Heart left ventricle (tissue), 16 donors: Measurements from ENCODE around the gene TMSB4X. TPM values are rescaled to one million over a fixed set of nuclear protein-coding genes. Genes with fewer than 3 reads are reported as not detected.
"Not testable (repeated sequence)": the region's sequence is repeated elsewhere in the genome, so short reads cannot be mapped to it uniquely, and the experiment has no call there.

ENCODE experiments used
- ATAC-seq, 4 donors: fragments of 200-7000 bp; cut with Tn5 transposase; one replicate each; pipeline ENCODE4 v1.9.1; 2020 to 2022; ENCODE audit warnings: moderate library complexity in 4 of 4, mild to moderate bottlenecking in 3 of 4, moderate number of reproducible peaks in 1 of 4
- DNase-seq, 5 donors: peaks; one replicate each; pipeline ENCODE4 v3.0.0-alpha.2; 2020
- H3K27ac ChIP-seq, 12 donors: fragments of 200-600 bp; sonication (generic) in 4 of 12; one replicate each; pipeline versions ENCODE4 v1.5.0 to v1.8.0; 2016 to 2022; ENCODE audit warnings: mild to moderate bottlenecking in 2 of 12
- H3K27me3 ChIP-seq, 9 donors: fragments of 200-600 bp; sonication (generic) in 2 of 9; one replicate each; pipeline versions ENCODE4 v1.5.1 to v1.8.0; 2016 to 2022; ENCODE audit warnings: mild to moderate bottlenecking in 3 of 9
- H3K36me3 ChIP-seq, 9 donors: fragments of 200-600 bp; sonication (generic) in 2 of 9; one replicate each; pipeline versions ENCODE4 v1.5.0 to v1.8.0; 2018 to 2022; ENCODE audit warnings: mild to moderate bottlenecking in 2 of 9
- H3K4me1 ChIP-seq, 12 donors: fragments of 200-600 bp; sonication (generic) in 4 of 12; one replicate each; pipeline versions ENCODE4 v1.5.0 to v1.8.0; 2016 to 2022; ENCODE audit warnings: mild to moderate bottlenecking in 3 of 12
- H3K4me3 ChIP-seq, 12 donors: fragments of 200-600 bp; sonication (generic) in 4 of 12; one replicate each; pipeline versions ENCODE4 v1.5.0 to v1.8.0; 2017 to 2022; ENCODE audit warnings: mild to moderate bottlenecking in 9 of 12, moderate library complexity in 4 of 12
- H3K9me3 ChIP-seq, 12 donors: fragments of 200-600 bp; sonication (generic) in 4 of 12; one replicate each; pipeline versions ENCODE4 v1.5.0 to v1.8.0; 2016 to 2022; ENCODE audit warnings: mild to moderate bottlenecking in 1 of 12
- CTCF ChIP-seq, 12 donors: fragments of 200-600 bp; sonication (generic) in 4 of 12; IDR thresholded peaks; one replicate each; pipeline versions ENCODE4 v1.5.0 to v1.8.0; 2018 to 2022; ENCODE audit warnings: antibody characterized with exemption in 12 of 12, mild to moderate bottlenecking in 5 of 12
- POLR2A ChIP-seq, 2 donors: fragments of 450-650 bp; IDR thresholded peaks; one replicate each; pipeline ENCODE4 v1.6.1; 2017; ENCODE audit warnings: antibody characterized with exemption in 2 of 2, mild to moderate bottlenecking in 2 of 2, moderate library complexity in 2 of 2
- WGBS, 4 donors: extraction: QIAGEN DNeasy Blood & Tissue Kit in 2 of 4; methylation state at CpG; one replicate each; pipeline versions ENCODE4 v1.1.5 to v1.1.7; 2013 to 2018; 5-methylcytosine and 5-hydroxymethylcytosine counted together
- intact Hi-C, 10 donors: fragments of 100-400 bp; cut with DNase I; formaldehyde crosslinking; loops; one replicate each; pipeline versions ENCODE4 v1.11.1 to v1.14.2; 2022
- polyA plus RNA-seq, 2 donors: library from polyadenylated mRNA; stranded (reverse); fragments of 200-250 nt; gene quantifications; one replicate each; pipeline ENCODE4 v1.2.3, GENCODE V29; 2013
- total RNA-seq, 9 donors: library from RNA; depleted of rRNA in 2 of 9; stranded (reverse); fragments of >200 nt in 2 of 9; fragmentation: NEBNext Ultra II Directional in 3 of 9; extraction: Animal tissue kit (Norgen Biotek cat#: 25700) in 3 of 9; gene quantifications; one replicate each; pipeline versions ENCODE4 v1.1.0 to v1.2.4, GENCODE V29; 2016 to 2023
- donor health status: ischemic (EF 13 %, LVEDD 7.1; RV severe dilation, severe dysfunction).
- donor health status: healthy with polysubstance abuse.
- donor health status: DM: no; HTN: yes; CAD: no.
- donor health status: DM: no; HTN: no; CAD: no.
- donor health status: ischemic (EF 25% LVEDD 6.9; RV normal size, moderate dysfunction).
- donor health status: ischemic (EF 25% LVEDD 5.7; RV mildly dilated, moderate dysfunction).
- donor health status: healthy.
- donor health status: DM: yes; HTN: yes; CAD: no.
- donor health status: ischemic (EF 35%, LVEDD 5.7; RV mildly dilated, moderate dysfunction).
- donor health status: nonischemic (EF 11% LVEDD 7.7; RV severe dilation, severe dysfunction).
- donor health status: DM: yes; HTN: yes; CAD: no.
- donor health status: PGD.
- donor health status: ischemic (EF 29% LVEDD 5.4; RV normal size, mild dysfunction).
- donor health status: nonischemic (EF 23%, LVEDD 6.1; RV moderate dilation, normal function).

The TMSB4X gene
- total and polyA plus RNA-seq, 11 donors, result 689 to 3,543 (median 1,264) TPM

GRCh38 chrX:13014111-13015096 is 39.5 kb downstream of the TMSB4X start:
- intact Hi-C loops, result no loop called here
- no peak for ATAC-seq
- peaks cover 0 to 5% (median 0%) of the 10 kb centered on the region in 9 donors for H3K27me3 ChIP-seq
- peaks cover 0 to 37% (median 5%) of the 10 kb centered on the region in 12 donors for H3K4me1 ChIP-seq
- peak overlapping the region in 9 of 12 donors; percentile 10 to 85 (median 58) for H3K27ac ChIP-seq
- no peak overlapping the region for H3K4me3 ChIP-seq
- H3K9me3 ChIP-seq, result no peaks in the 10 kb centered on the region
- DNase-seq, result no peak
- H3K36me3 ChIP-seq, result no peaks in the 10 kb centered on the region
- WGBS, 4 donors, result 60 to 73% (median 67%) methylated on average over 7 of the region's 7 CpGs
- TF ChIP-seq CTCF (IDR thresholded peaks at IDR 0.05) (no peak), POLR2A (IDR thresholded peaks at IDR 0.05) (no peak)

- H3K9me3 ChIP-seq, result no peaks in the 10 kb centered on the region
- no peak overlapping the region for H3K4me3 ChIP-seq
- no peaks in the 10 kb centered on the region for H3K36me3 ChIP-seq
- peak overlapping the region in 1 of 12 donors; percentile 85 for H3K27ac ChIP-seq
- peaks cover 0 to 37% (median 5%) of the 10 kb centered on the region in 12 donors for H3K4me1 ChIP-seq
- ATAC-seq, result peak in 3 of 4 donors; percentile 50 to 53 (median 52)
- peaks cover 0 to 7% (median 0%) of the 10 kb centered on the region in 9 donors for H3K27me3 ChIP-seq
- DNase-seq, result no peak
- intact Hi-C loops, result no loop called here
- WGBS, 4 donors, result 68 to 88% (median 74%) methylated on average over 3 of the region's 3 CpGs
- no peak for TF ChIP-seq CTCF (IDR thresholded peaks at IDR 0.05)
- TF ChIP-seq POLR2A (IDR thresholded peaks at IDR 0.05), result no peak
Measured at GRCh38 chrX:13015536-13016236, 40.8 kb downstream of the TMSB4X start.

GRCh38 chrX:13016731-13017130 is 41.8 kb downstream of the TMSB4X start:
- H3K4me3 ChIP-seq, DNase-seq, H3K9me3 ChIP-seq, ATAC-seq, intact Hi-C loops, H3K27me3 ChIP-seq, H3K36me3 ChIP-seq: not testable (repeated sequence)
- 83 to 95% (median 88%) methylated on average over 6 of the region's 6 CpGs for WGBS, 4 donors
- peak overlapping the region in 1 of 12 donors; percentile 77 for H3K27ac ChIP-seq
- H3K4me1 ChIP-seq, result peaks cover 0 to 37% (median 5%) of the 10 kb centered on the region in 12 donors

- WGBS, 4 donors, result 58 to 74% (median 67%) methylated on average over 2 of the region's 2 CpGs
- peaks cover 0 to 10% (median 0%) of the 10 kb centered on the region in 12 donors for H3K4me1 ChIP-seq
- H3K27ac ChIP-seq, result no peak overlapping the region
- H3K9me3 ChIP-seq, result no peaks in the 10 kb centered on the region
- no peak for ATAC-seq
- peaks cover 0 to 18% (median 0%) of the 10 kb centered on the region in 9 donors for H3K27me3 ChIP-seq
- TF ChIP-seq POLR2A (IDR thresholded peaks at IDR 0.05), result no peak
- no peak overlapping the region for H3K4me3 ChIP-seq
- H3K36me3 ChIP-seq, result no peaks in the 10 kb centered on the region
- DNase-seq, result no peak
- intact Hi-C loops, result no loop called here
Measured at GRCh38 chrX:13022926-13023325, 48.0 kb downstream of the TMSB4X start.

GRCh38 chrX:13023567-13023966 is 48.7 kb downstream of the TMSB4X start:
- Histone ChIP-seq H3K27ac (no peak overlapping the region), H3K27me3 (peaks cover 0 to 18% (median 0%) of the 10 kb centered on the region in 9 donors), H3K4me1 (peaks cover 0 to 12% (median under 1%) of the 10 kb centered on the region in 12 donors), H3K9me3 (no peaks in the 10 kb centered on the region), H3K4me3 (no peak overlapping the region), H3K36me3 (no peaks in the 10 kb centered on the region)
- ATAC-seq (no peak), DNase-seq (no peak)
- no peak for TF ChIP-seq POLR2A (IDR thresholded peaks at IDR 0.05)
- no peak for TF ChIP-seq CTCF (IDR thresholded peaks at IDR 0.05)
- 87 to 100% (median 97%) methylated on average over 3 of the region's 3 CpGs for WGBS, 4 donors
- intact Hi-C loops, result no loop called here
